Measurements from ENCODE around the gene TUBGCP3. TPM values are rescaled to one million over a fixed set of nuclear protein-coding genes. Genes with fewer than 3 reads are reported as not detected.

TUBGCP3 gene
- total RNA-seq, 1 experiment from 2014 or later, result 47.4 TPM

DNA sequence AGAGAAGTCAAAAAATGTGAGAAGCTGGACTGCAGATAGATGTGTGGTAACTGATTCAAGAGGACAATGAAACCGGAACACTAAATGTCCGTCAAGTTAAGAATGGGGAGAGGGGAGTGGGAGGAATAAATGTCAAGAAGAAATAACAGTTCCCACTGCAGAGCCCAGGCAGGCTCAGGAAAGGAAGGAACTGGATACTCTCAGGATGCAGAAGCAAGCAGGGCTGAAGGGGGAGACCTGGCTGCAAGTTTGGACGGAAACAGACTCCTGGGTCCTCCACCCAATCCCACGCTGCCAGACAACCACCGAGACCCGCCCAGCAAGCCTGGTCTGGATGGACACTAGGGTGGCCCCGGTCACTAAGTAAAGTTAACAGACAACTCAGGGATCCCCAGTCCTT is 18.1 kb downstream of the TUBGCP3 start:
- H4K20me1 ChIP-seq (ENCODE audit: insufficient read depth), result peaks cover 29% of the 10 kb centered on the region
- DNase-seq, result no peak

GRCh38 chr13:112567161-112567862 is 20.6 kb downstream of the TUBGCP3 start:
- TF ChIP-seq, protein P1, sequence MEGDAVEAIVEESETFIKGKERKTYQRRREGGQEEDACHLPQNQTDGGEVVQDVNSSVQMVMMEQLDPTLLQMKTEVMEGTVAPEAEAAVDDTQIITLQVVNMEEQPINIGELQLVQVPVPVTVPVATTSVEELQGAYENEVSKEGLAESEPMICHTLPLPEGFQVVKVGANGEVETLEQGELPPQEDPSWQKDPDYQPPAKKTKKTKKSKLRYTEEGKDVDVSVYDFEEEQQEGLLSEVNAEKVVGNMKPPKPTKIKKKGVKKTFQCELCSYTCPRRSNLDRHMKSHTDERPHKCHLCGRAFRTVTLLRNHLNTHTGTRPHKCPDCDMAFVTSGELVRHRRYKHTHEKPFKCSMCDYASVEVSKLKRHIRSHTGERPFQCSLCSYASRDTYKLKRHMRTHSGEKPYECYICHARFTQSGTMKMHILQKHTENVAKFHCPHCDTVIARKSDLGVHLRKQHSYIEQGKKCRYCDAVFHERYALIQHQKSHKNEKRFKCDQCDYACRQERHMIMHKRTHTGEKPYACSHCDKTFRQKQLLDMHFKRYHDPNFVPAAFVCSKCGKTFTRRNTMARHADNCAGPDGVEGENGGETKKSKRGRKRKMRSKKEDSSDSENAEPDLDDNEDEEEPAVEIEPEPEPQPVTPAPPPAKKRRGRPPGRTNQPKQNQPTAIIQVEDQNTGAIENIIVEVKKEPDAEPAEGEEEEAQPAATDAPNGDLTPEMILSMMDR (conservative IDR thresholded peaks at IDR 0.05), result no peak
- no peak for TF ChIP-seq EZH2 (IDR thresholded peaks at IDR 0.05; ENCODE audit: low read depth)
- Histone ChIP-seq H3K4me1 (replicated peaks; ENCODE audit: insufficient read depth) (no peaks in the 10 kb centered on the region), H2AFZ (no peak overlapping the region), H3K4me2 (no peak overlapping the region), H3F3A (ENCODE audit: insufficient read depth, low read depth) (0 out of 2 replicates have a peak, but pooled peaks cover 8% of the 10 kb centered on the region), H3K27me3 (ENCODE audit: insufficient read depth, low read depth) (no peaks in the 10 kb centered on the region), H3K9me2 (ENCODE audit: insufficient read depth) (no peaks in the 10 kb centered on the region), H3K79me2 (ENCODE audit: low read depth) (peaks cover 30% of the 10 kb centered on the region), H3K27ac (no peak overlapping the region), H3K36me3 (ENCODE audit: low read depth) (peaks cover 11% of the 10 kb centered on the region; the same call in 1 of the 2 replicates), H4K20me1 (ENCODE audit: insufficient read depth) (peaks cover 19% of the 10 kb centered on the region; the same call in 1 of the 2 replicates), H3K9me3 (ENCODE audit: insufficient read depth, low read depth) (no peaks in the 10 kb centered on the region), H3K4me3 (no peak overlapping the region)
- POLR2A ChIA-PET (ENCODE audit: unreplicated experiment), result no interaction called here
- intact Hi-C loops (cut with micrococcal nuclease; ENCODE audit: unreplicated experiment), result no loop called here
- no peak for DNase-seq
- no TSS peak for BruUV-seq (replicated peaks)
- CTCF ChIA-PET, result no interaction called here

More for the DNA sequence above, 18.1 kb downstream of the TUBGCP3 start:
- ChIA-PET POLR2A (ENCODE audit: unreplicated experiment) (no interaction called here), CTCF (no interaction called here)
- TF ChIP-seq, protein P1 (conservative IDR thresholded peaks at IDR 0.05), result no peak
- TF ChIP-seq EZH2 (IDR thresholded peaks at IDR 0.05; ENCODE audit: low read depth), result no peak
- Histone ChIP-seq H3K4me2 (no peak overlapping the region), H3K27me3 (ENCODE audit: insufficient read depth, low read depth) (no peaks in the 10 kb centered on the region), H3K79me2 (ENCODE audit: low read depth) (peaks cover 51% of the 10 kb centered on the region), H3K9me3 (ENCODE audit: insufficient read depth, low read depth) (no peaks in the 10 kb centered on the region), H3K4me3 (no peak overlapping the region), H3K36me3 (ENCODE audit: low read depth) (peaks cover 11% of the 10 kb centered on the region; the same call in 1 of the 2 replicates), H3K9me2 (ENCODE audit: insufficient read depth) (no peaks in the 10 kb centered on the region), H3F3A (ENCODE audit: insufficient read depth, low read depth) (0 out of 2 replicates have a peak, but pooled peaks cover 8% of the 10 kb centered on the region), H3K27ac (no peak overlapping the region), H3K4me1 (replicated peaks; ENCODE audit: insufficient read depth) (no peaks in the 10 kb centered on the region), H2AFZ (no peak overlapping the region)
- intact Hi-C loops (cut with micrococcal nuclease; ENCODE audit: unreplicated experiment), result no loop called here
- no TSS peak for BruUV-seq (replicated peaks)

- Histone ChIP-seq H3K9me2 (ENCODE audit: insufficient read depth) (no peaks in the 10 kb centered on the region), H3K79me2 (ENCODE audit: low read depth) (peaks cover 4% of the 10 kb centered on the region), H3K4me1 (replicated peaks; ENCODE audit: insufficient read depth) (no peaks in the 10 kb centered on the region), H4K20me1 (ENCODE audit: insufficient read depth) (peaks cover 6% of the 10 kb centered on the region; the same call in 1 of the 2 replicates), H3F3A (ENCODE audit: insufficient read depth, low read depth) (0 out of 2 replicates have a peak, but pooled peaks cover 8% of the 10 kb centered on the region), H2AFZ (no peak overlapping the region), H3K4me2 (no peak overlapping the region), H3K4me3 (no peak overlapping the region), H3K36me3 (ENCODE audit: low read depth) (peaks cover 16% of the 10 kb centered on the region; the same call in 1 of the 2 replicates), H3K27me3 (ENCODE audit: insufficient read depth, low read depth) (no peaks in the 10 kb centered on the region), H3K9me3 (ENCODE audit: insufficient read depth, low read depth) (no peaks in the 10 kb centered on the region), H3K27ac (no peak overlapping the region)
- intact Hi-C loops (cut with micrococcal nuclease; ENCODE audit: unreplicated experiment), result no loop called here
- POLR2A ChIA-PET (ENCODE audit: unreplicated experiment), result interaction anchor here (0.7 kb wide), 1 partner anchor 102 kb away, joined by 5 read pairs; no protein-coding TSS in a partner anchor
- no TSS peak for BruUV-seq (replicated peaks)
- no peak for DNase-seq
- TF ChIP-seq EZH2 (IDR thresholded peaks at IDR 0.05; ENCODE audit: low read depth), result no peak
- TF ChIP-seq, protein P1 (conservative IDR thresholded peaks at IDR 0.05), result no peak
- CTCF ChIA-PET, result no interaction called here
Measured at GRCh38 chr13:112562786-112563383, 25.1 kb downstream of the TUBGCP3 start.

All from PC-9 (cell line).